GM23338 (cell line): ENCODE measurements around the gene ACSF2. TPM values are rescaled to one million over a fixed set of nuclear protein-coding genes. Genes with fewer than 3 reads are reported as not detected.

ENCODE experiments used
- ATAC-seq: fragments of 200-7000 bp; cut with Tn5 transposase; 3 replicates; pipeline ENCODE4 v1.9.1; 2020
- DNase-seq: peaks from one replicate; pipeline ENCODE4 v3.0.0-alpha.2; 2015; ENCODE audit warnings: low spot score
- H2AFZ ChIP-seq: fragments of 200-600 bp; sonication (generic); 2 replicates; pipeline ENCODE4 v1.8.0; 2016; ENCODE audit warnings: antibody characterized with exemption, mild to moderate bottlenecking, moderate library complexity
- H3F3A ChIP-seq: fragments of 200-600 bp; sonication (generic); replicated peaks from 2 replicates; pipeline ENCODE4 v1.8.0; 2017; ENCODE audit warnings: antibody characterized with exemption, mixed run types, low read depth
- H3K27ac ChIP-seq: fragments of 200-600 bp; sonication (generic); 2 replicates; pipeline ENCODE4 v1.6.1; 2016; ENCODE audit warnings: low read depth
- H3K27me3 ChIP-seq: fragments of 200-600 bp; sonication (generic); 2 replicates; pipeline ENCODE4 v1.8.0; 2016; ENCODE audit warnings: mild to moderate bottlenecking, mixed run types, moderate library complexity; ENCODE audit not compliant: insufficient read depth
- H3K36me3 ChIP-seq: fragments of 200-600 bp; sonication (generic); 2 replicates; pipeline ENCODE4 v1.8.0; 2016; ENCODE audit warnings: mild to moderate bottlenecking; ENCODE audit not compliant: insufficient read depth
- H3K4me1 ChIP-seq: fragments of 200-600 bp; sonication (generic); 2 replicates; pipeline ENCODE4 v1.8.0; 2016; ENCODE audit warnings: mild to moderate bottlenecking, moderate library complexity; ENCODE audit not compliant: insufficient read depth
- H3K4me2 ChIP-seq: fragments of 200-600 bp; sonication (generic); 2 replicates; pipeline ENCODE4 v1.7.1; 2017; ENCODE audit warnings: mixed run types
- H3K4me3 ChIP-seq: fragments of 200-600 bp; sonication (generic); 2 replicates; pipeline ENCODE4 v1.6.1; 2016; ENCODE audit warnings: mixed run types
- H3K79me2 ChIP-seq: fragments of 200-600 bp; sonication (generic); replicated peaks from 2 replicates; pipeline ENCODE4 v1.8.0; 2017; ENCODE audit warnings: mild to moderate bottlenecking; ENCODE audit not compliant: insufficient read depth
- H3K9me2 ChIP-seq: fragments of 200-600 bp; sonication (generic); 2 replicates; pipeline ENCODE4 v1.8.0; 2017; ENCODE audit not compliant: insufficient read depth
- H4K20me1 ChIP-seq: fragments of 200-600 bp; sonication (generic); replicated peaks from 2 replicates; pipeline ENCODE4 v1.8.0; 2017; ENCODE audit warnings: mild to moderate bottlenecking; ENCODE audit not compliant: insufficient read depth
- H3K27ac Mint-ChIP-seq: 2 replicates; pipeline ENCODE4 v1.8.0; 2020; ENCODE audit warnings: inconsistent platforms, mild to moderate bottlenecking, moderate library complexity, mixed read lengths
- H3K27me3 Mint-ChIP-seq: 3 replicates; pipeline ENCODE4 v1.8.0; 2022; ENCODE audit warnings: low read depth, mild to moderate bottlenecking, moderate library complexity, mixed read lengths, inconsistent platforms; ENCODE audit not compliant: insufficient read depth, poor library complexity
- H3K36me3 Mint-ChIP-seq: 3 replicates; pipeline ENCODE4 v1.8.0; 2021; ENCODE audit warnings: low read depth, mild to moderate bottlenecking, inconsistent platforms, moderate library complexity, mixed read lengths
- H3K4me1 Mint-ChIP-seq: 3 replicates; pipeline ENCODE4 v1.8.0; 2020; ENCODE audit warnings: mild to moderate bottlenecking, inconsistent platforms, mixed read lengths
- H3K4me3 Mint-ChIP-seq: 3 replicates; pipeline ENCODE4 v1.8.0; 2021; ENCODE audit warnings: moderate library complexity, mild to moderate bottlenecking, inconsistent platforms, mixed read lengths
- H3K9me3 Mint-ChIP-seq: 3 replicates; pipeline ENCODE4 v1.8.0; 2020; ENCODE audit warnings: moderate library complexity, mild to moderate bottlenecking, inconsistent platforms, mixed read lengths
- CREB1 ChIP-seq: fragments of 250-450 bp; sonication (Bioruptor Pico); IDR thresholded peaks from 2 replicates; pipeline ENCODE4 v1.5.0; 2020; ENCODE audit warnings: low read depth, mild to moderate bottlenecking, moderate library complexity
- CTCF ChIP-seq, 2 experiments: fragments of 200-600 bp in 1 of 2; sonication (generic) in 1 of 2; conservative IDR thresholded peaks; 2 replicates each; pipeline versions ENCODE4 v1.5.1 to v1.6.1; 2016 to 2017; ENCODE audit warnings: antibody characterized with exemption in 2 of 2, low read depth in 2 of 2, mild to moderate bottlenecking in 2 of 2, moderate library complexity in 1 of 2
- EZH2 ChIP-seq: fragments of 200-600 bp; sonication (generic); IDR thresholded peaks from one replicate; pipeline ENCODE4 v1.8.0; 2017; ENCODE audit warnings: antibody characterized with exemption, mild to moderate bottlenecking, low read depth; ENCODE audit not compliant: unreplicated experiment
- JUNB ChIP-seq: IDR thresholded peaks from one replicate; pipeline ENCODE4 v1.6.1; 2016; ENCODE audit warnings: antibody characterized with exemption; ENCODE audit not compliant: unreplicated experiment
- POLR2AphosphoS5 ChIP-seq: IDR thresholded peaks from 2 replicates; pipeline ENCODE4 v1.6.1; 2016; ENCODE audit warnings: antibody characterized with exemption, low read depth
- STAT1 ChIP-seq: IDR thresholded peaks from one replicate; pipeline ENCODE4 v1.6.1; 2016; ENCODE audit warnings: antibody characterized with exemption; ENCODE audit not compliant: unreplicated experiment
- polyA plus RNA-seq: library from polyadenylated mRNA; unstranded; fragments of >200 nt; fragmentation: Nextera tagmentation; extraction: Ambion mirVana; gene quantifications from 2 replicates; pipeline ENCODE4 v1.2.1, GENCODE V29; 2016
- total RNA-seq: library from RNA; depleted of rRNA; stranded (reverse); fragments of >200 nt; shearing (Covaris generic); gene quantifications from 2 replicates; pipeline ENCODE4 v1.2.3, GENCODE V29; 2014
- TF ChIP-seq, protein P1 (sequence below): IDR thresholded peaks from one replicate; pipeline ENCODE4 v1.6.1; 2018; ENCODE audit warnings: antibody characterized with exemption; ENCODE audit not compliant: unreplicated experiment
- TF ChIP-seq, protein P2 (sequence below): fragments of 250-450 bp; sonication (Bioruptor Pico); IDR thresholded peaks from 2 replicates; pipeline ENCODE4 v1.5.0; 2020; ENCODE audit warnings: mild to moderate bottlenecking, moderate library complexity

The ACSF2 gene
- total and polyA plus RNA-seq, 2 experiments from 2014 or later, result 6.9 to 12.4 TPM

DNA sequence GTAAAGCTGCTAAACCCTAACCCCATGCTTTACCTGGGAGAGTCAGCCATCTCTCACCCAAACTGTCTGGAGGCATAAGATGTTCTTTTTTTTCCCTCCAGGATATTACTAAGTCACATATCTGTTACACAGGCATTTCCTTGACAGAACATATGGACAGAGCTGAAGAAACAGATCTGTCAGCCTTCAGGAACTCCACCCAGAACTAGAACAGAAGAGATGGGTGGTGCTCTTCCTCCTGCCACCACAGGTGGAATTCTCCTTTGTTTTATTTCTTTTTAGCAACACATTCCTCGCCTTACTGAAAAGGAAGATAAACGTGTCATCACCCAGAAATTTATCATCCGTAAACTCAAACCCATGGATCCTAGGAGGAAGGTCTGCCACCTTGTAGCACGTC, 91.0 kb downstream of the ACSF2 start:
- Mint-ChIP-seq H3K36me3 (no peaks in the 10 kb centered on the region), H3K27me3 (peaks cover 7% of the 10 kb centered on the region), H3K4me3 (no peak overlapping the region), H3K9me3 (no peaks in the 10 kb centered on the region; the same call in 2 of the 3 replicates), H3K4me1 (peaks cover 22% of the 10 kb centered on the region), H3K27ac (no peak overlapping the region)
- DNase-seq (no peak), ATAC-seq (no peak)
- Histone ChIP-seq H3K4me2 (no peak overlapping the region), H3K79me2 (no peaks in the 10 kb centered on the region), H3K4me1 (no peaks in the 10 kb centered on the region), H4K20me1 (no peaks in the 10 kb centered on the region), H3K9me2 (0 out of 2 replicates have a peak, but pooled peaks cover 2% of the 10 kb centered on the region), H3K4me3 (no peak overlapping the region), H3F3A (no peaks in the 10 kb centered on the region), H2AFZ (no peak overlapping the region), H3K27me3 (no peaks in the 10 kb centered on the region), H3K27ac (no peak overlapping the region), H3K36me3 (no peaks in the 10 kb centered on the region)
- TF ChIP-seq JUNB, result no peak
- TF ChIP-seq EZH2, result no peak
- TF ChIP-seq, protein P1, sequence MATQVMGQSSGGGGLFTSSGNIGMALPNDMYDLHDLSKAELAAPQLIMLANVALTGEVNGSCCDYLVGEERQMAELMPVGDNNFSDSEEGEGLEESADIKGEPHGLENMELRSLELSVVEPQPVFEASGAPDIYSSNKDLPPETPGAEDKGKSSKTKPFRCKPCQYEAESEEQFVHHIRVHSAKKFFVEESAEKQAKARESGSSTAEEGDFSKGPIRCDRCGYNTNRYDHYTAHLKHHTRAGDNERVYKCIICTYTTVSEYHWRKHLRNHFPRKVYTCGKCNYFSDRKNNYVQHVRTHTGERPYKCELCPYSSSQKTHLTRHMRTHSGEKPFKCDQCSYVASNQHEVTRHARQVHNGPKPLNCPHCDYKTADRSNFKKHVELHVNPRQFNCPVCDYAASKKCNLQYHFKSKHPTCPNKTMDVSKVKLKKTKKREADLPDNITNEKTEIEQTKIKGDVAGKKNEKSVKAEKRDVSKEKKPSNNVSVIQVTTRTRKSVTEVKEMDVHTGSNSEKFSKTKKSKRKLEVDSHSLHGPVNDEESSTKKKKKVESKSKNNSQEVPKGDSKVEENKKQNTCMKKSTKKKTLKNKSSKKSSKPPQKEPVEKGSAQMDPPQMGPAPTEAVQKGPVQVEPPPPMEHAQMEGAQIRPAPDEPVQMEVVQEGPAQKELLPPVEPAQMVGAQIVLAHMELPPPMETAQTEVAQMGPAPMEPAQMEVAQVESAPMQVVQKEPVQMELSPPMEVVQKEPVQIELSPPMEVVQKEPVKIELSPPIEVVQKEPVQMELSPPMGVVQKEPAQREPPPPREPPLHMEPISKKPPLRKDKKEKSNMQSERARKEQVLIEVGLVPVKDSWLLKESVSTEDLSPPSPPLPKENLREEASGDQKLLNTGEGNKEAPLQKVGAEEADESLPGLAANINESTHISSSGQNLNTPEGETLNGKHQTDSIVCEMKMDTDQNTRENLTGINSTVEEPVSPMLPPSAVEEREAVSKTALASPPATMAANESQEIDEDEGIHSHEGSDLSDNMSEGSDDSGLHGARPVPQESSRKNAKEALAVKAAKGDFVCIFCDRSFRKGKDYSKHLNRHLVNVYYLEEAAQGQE, result no peak
- no peak for TF ChIP-seq STAT1
- no peak for TF ChIP-seq CTCF (conservative IDR thresholded peaks at IDR 0.05; ENCODE audit: low read depth in 2 of 2)

GRCh38 chr17:50517504-50518383, 91.7 kb downstream of the ACSF2 start:
- no peaks in the 10 kb centered on the region for H4K20me1 ChIP-seq
- H3K27ac ChIP-seq, result no peak overlapping the region
- H3K79me2 ChIP-seq, result no peaks in the 10 kb centered on the region
- H3K36me3 ChIP-seq, result no peaks in the 10 kb centered on the region
- DNase-seq, result no peak
- Mint-ChIP-seq H3K27ac (no peak overlapping the region), H3K27me3 (peaks cover 7% of the 10 kb centered on the region), H3K36me3 (no peaks in the 10 kb centered on the region), H3K4me3 (no peak overlapping the region), H3K9me3 (no peaks in the 10 kb centered on the region; the same call in 2 of the 3 replicates), H3K4me1 (peaks cover 22% of the 10 kb centered on the region)
- H3K4me3 ChIP-seq, result no peak overlapping the region
- peak; percentile 31; the same call in 2 of the 3 replicates for ATAC-seq
- H3K27me3 ChIP-seq, result no peaks in the 10 kb centered on the region
- H2AFZ ChIP-seq, result peak overlapping the region; percentile 29
- 0 out of 2 replicates have a peak, but pooled peaks cover 2% of the 10 kb centered on the region for H3K9me2 ChIP-seq
- no peaks in the 10 kb centered on the region for H3F3A ChIP-seq
- no peak overlapping the region for H3K4me2 ChIP-seq
- H3K4me1 ChIP-seq, result no peaks in the 10 kb centered on the region
- TF ChIP-seq, protein P2, sequence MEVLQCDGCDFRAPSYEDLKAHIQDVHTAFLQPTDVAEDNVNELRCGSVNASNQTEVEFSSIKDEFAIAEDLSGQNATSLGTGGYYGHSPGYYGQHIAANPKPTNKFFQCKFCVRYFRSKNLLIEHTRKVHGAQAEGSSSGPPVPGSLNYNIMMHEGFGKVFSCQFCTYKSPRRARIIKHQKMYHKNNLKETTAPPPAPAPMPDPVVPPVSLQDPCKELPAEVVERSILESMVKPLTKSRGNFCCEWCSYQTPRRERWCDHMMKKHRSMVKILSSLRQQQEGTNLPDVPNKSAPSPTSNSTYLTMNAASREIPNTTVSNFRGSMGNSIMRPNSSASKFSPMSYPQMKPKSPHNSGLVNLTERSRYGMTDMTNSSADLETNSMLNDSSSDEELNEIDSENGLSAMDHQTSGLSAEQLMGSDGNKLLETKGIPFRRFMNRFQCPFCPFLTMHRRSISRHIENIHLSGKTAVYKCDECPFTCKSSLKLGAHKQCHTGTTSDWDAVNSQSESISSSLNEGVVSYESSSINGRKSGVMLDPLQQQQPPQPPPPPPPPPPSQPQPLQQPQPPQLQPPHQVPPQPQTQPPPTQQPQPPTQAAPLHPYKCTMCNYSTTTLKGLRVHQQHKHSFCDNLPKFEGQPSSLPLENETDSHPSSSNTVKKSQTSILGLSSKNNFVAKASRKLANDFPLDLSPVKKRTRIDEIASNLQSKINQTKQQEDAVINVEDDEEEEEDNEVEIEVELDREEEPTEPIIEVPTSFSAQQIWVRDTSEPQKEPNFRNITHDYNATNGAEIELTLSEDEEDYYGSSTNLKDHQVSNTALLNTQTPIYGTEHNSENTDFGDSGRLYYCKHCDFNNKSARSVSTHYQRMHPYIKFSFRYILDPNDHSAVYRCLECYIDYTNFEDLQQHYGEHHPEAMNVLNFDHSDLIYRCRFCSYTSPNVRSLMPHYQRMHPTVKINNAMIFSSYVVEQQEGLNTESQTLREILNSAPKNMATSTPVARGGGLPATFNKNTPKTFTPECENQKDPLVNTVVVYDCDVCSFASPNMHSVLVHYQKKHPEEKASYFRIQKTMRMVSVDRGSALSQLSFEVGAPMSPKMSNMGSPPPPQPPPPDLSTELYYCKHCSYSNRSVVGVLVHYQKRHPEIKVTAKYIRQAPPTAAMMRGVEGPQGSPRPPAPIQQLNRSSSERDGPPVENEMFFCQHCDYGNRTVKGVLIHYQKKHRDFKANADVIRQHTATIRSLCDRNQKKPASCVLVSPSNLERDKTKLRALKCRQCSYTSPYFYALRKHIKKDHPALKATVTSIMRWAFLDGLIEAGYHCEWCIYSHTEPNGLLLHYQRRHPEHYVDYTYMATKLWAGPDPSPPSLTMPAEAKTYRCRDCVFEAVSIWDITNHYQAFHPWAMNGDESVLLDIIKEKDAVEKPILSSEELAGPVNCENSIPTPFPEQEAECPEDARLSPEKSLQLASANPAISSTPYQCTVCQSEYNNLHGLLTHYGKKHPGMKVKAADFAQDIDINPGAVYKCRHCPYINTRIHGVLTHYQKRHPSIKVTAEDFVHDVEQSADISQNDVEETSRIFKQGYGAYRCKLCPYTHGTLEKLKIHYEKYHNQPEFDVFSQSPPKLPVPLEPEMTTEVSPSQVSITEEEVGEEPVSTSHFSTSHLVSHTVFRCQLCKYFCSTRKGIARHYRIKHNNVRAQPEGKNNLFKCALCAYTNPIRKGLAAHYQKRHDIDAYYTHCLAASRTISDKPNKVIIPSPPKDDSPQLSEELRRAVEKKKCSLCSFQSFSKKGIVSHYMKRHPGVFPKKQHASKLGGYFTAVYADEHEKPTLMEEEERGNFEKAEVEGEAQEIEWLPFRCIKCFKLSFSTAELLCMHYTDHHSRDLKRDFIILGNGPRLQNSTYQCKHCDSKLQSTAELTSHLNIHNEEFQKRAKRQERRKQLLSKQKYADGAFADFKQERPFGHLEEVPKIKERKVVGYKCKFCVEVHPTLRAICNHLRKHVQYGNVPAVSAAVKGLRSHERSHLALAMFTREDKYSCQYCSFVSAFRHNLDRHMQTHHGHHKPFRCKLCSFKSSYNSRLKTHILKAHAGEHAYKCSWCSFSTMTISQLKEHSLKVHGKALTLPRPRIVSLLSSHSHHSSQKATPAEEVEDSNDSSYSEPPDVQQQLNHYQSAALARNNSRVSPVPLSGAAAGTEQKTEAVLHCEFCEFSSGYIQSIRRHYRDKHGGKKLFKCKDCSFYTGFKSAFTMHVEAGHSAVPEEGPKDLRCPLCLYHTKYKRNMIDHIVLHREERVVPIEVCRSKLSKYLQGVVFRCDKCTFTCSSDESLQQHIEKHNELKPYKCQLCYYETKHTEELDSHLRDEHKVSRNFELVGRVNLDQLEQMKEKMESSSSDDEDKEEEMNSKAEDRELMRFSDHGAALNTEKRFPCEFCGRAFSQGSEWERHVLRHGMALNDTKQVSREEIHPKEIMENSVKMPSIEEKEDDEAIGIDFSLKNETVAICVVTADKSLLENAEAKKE, result no peak
- no peak for TF ChIP-seq CREB1 (CRISPR knock-in tag)
- TF ChIP-seq POLR2AphosphoS5, result no peak
- no peak for TF ChIP-seq JUNB
